Medulla oblongata (tissue), 1 donor: ENCODE measurements around the gene APOD.

Experiments used
- DNase-seq: peaks from one replicate; pipeline ENCODE4 v3.0.0-alpha.2; 2015; ENCODE audit errors: extremely low spot score

Gene APOD

DNA sequence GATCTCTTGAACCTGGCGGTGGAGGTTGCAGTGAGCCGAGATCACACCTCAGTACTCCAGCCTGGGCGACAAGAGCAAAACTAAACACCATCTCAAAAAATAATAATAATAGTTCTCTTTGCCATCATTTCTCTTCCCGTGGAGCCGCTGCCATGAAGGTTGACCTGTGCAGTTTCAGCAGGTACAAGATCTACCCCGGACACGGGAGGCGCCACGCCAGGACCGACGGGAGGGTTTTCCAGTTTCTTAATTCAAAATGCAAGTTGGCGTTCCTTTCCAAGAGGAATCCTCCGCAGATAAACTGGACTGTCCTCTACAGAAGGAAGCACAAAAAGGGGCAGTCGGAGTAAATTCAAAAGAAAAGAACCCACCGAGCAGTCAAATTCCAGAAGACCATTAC lies 29.3 kb downstream of the APOD start:
- DNase-seq, result no peak

DNA sequence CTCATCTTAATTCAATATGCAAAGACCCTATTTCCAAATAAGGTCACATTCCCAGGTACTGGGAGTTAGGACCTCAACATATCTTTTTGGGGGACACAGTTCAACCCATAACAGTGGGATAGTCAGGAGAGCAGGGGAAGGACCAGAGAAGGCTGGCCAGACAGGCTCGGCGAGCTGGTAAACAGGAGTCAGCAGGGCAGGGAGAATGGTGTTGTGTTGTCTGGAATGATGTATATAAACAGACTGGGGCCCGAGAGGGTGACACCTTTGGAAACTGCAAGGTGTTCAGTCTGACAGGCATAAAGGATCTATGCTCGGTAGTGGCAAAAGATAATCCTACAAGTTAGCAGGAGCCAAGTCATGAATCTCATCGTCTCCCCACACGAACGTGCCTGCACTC lies 30.5 kb downstream of the APOD start:
- no peak for DNase-seq

DNA sequence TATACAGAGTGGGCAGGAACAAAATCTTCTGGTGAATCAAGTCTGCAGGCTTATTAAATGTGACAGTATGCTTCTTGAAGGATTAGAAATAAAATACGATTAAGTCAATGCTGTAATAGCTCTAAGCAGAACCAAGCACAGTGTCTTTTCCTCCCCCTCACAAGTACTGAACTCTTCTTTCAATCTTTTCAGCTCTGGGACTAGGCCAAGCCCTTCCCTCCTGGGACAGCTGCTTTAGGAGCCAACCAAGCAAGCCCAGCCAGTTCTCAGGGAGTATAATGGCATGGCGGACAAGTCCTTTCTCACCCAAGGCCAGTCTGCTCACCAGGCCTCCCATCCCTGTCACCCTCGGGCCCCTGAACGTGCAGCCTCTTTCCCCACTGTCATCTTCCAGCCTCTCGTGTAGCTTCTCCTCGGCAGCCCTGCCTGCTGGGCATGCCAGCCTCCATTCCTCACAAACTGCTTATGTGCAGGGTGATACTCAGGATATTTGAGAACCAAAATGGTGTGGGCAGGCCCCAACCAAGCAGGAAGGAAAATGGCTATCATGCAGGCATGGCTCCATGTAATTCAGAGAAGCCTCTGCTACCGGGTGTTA lies 32.3 kb downstream of the APOD start:
- DNase-seq, result no peak

- DNase-seq, result no peak
Measured at GRCh38 chr3:195550723-195551122, 33.0 kb downstream of the APOD start.

DNA sequence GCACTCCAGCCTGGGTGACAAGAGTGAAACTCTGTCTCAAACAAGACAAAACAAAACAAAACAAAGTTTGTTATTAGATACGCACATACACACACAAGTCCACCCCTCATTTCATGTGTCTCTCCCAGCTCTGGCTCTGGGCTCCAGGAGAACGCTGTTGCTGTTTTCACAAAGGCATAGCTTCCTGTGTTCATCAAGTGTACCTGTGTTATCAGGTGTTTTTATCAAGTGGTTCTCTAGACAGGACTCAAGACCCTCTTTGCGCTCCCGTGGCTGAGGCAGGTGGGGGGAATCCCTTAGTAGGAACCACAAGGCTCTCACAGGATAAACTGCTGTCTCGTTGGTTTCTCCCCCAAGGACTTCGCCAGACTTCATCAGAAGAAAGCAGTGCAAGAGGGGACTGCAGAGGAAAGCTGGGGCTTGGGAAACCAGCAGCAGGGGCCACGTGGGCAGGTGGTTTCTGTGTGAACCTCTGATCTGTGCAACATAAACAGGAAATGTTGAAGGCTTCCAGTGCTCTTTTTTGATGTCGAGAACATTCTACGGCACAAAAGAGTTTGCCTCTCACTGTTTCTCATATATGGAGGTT lies 33.7 kb downstream of the APOD start:
- no peak for DNase-seq

DNA sequence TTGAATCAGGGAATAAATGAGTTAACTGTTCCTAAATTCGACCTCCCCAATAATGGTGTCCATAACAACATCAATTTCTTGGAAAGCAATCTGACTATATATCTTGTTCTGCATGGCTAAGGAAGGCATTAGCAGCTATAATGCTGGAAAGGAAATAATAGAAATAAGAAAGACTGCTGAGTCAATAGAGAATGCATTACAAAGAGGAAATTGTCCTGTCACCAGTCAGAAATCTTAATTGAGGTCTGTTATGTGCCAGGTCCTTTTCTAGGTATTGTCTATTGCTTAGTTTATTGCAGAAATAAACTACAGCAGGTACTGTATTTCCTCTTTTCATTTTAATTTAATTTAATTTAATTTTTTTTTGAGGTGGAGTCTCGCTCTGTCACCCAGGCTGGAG lies 34.8 kb downstream of the APOD start:
- no peak for DNase-seq

DNA sequence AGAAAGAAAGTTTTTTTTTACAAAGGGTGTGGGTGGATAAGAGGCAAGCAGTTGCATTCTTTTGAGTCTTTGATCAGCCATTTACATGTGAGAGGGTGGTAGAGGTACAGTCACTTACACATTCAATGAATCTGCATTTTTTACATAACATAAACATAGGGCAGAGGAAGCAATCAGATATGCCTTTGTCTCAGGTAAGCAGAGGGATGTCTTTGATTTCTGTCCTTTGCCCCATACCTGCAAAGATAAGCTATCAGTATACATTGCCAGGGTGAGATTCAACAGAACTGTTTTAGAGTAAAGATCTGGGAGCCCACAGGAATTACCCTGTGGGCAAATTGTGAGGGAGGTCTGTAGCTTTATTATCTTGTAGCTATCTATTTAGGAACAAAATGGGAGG lies 35.2 kb downstream of the APOD start:
- no peak for DNase-seq

DNA sequence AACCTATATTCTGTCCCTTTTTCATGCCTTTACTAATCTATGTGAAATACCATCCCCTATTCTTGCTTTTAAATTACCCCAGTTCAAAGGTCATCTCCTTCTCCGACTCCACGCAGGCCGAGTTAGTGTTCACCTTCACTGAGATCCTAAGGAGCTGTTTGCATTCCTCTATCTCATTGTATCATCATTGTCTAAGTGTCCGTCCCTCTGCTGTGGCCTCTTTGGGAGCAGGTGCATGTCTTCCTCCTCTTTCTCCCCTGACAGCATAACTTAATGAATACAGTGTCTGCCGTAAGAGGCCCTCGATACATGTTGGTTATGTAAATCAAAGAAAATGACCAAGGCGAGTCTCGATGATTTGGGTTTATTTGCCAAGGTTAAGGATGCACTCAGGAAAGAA lies 35.7 kb downstream of the APOD start:
- no peak for DNase-seq

- no peak for DNase-seq
Measured at GRCh38 chr3:195546130-195546560, 37.6 kb downstream of the APOD start.

DNA sequence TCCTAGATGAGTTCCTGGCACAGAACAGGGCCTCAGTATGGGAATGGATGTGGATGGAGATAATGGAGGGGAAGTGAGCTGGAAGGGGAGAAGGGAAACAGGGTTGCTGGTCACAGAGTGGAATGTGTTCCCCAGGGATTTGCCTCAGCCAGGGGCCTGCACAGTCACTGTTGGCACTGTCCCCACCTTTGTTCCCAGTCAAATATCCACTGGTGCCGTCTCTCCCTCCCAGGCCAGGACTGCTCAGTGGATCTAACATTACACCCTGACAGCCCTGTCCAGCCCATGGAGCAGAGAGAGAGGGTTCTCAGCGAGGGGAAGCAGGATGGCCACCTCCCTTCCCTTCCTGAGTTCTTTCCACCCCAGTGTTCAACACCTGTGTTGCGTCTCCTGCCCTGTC lies 39.1 kb downstream of the APOD start:
- DNase-seq, result no peak

DNA sequence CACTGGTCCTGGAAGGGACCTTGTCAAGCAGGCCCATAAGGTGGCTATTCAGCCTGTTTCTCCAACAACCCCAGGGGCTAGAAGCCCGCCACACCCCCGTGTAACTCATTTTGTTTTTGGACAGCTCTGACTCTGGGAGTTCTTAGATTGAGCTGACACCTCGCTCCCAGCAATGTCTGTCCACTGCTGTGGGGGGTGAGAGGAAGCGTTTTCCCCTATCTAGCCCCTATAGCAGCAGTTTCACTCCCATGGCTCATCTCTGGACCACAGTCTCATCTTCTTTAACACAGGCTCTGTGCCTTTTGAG lies 39.6 kb downstream of the APOD start:
- DNase-seq, result no peak

GRCh38 chr3:195543500-195544229 lies 40.1 kb downstream of the APOD start:
- DNase-seq, result no peak

DNA sequence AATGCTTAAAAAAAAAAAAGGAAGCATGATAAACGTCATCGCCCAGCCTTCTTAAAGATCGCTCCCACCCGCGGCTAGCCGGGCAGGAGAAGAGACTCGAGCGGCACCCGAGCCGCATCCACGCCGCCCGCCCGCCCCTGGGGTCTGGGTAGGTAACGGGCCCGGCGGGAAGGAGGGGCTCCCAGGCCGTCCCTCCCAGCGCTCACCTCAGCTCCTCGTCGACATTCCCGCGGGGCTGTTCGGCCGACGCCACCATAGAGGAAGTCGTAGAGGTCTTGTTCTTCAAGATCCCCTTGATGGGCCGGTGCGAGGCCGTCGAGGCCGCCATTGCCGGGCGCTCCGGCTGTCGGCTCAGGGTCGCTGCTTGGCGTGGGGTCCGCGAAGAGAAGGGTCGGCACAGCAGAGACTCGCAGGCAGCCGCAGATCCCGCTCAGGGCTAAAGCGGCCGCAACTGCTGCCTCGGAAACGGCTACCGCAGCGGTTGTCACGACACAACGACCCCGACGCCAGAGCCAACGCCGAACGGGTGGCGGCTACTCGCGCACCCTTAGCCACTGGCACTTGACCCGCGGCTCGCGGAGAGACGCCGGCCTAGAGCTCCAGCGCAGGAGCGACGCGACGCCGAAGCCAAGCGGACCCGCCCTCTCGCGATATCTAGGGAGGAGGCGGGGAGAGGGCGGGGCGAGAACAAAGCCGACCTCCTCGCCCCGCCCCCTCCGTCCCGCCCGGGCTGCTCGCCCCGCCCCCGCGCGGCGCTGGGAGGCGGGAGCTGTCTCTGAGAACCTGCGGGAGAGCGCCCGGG lies 40.8 kb downstream of the APOD start, which contains the start of gene PPP1R2:
TSS of gene PPP1R2 (minus strand) at position 628 of the 802 bp plus-strand sequence. CDS start at position 328, 300 bp downstream.
- peak; percentile 96 for DNase-seq

DNA sequence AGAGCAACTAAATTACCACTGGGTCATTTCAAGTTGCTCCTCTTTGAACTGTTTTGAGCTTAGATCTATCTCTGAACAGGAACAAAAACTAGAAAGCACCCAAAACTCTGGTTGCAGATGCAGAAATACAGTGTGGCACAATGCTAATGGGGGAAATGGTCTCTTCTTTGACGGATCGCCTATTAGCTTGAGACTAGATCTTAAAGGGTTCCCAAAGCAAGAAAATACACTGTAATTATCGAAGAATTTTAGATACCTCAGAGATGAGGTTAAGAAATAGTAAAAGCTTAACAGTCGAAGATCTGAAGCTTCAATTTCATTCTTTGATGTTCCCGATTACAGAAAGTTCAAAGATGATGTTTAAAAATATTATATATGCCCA lies 41.4 kb downstream of the APOD start:
- peak; percentile 53 for DNase-seq

GRCh38 chr3:195540511-195540910 lies 43.2 kb downstream of the APOD start:
- DNase-seq, result no peak

DNA sequence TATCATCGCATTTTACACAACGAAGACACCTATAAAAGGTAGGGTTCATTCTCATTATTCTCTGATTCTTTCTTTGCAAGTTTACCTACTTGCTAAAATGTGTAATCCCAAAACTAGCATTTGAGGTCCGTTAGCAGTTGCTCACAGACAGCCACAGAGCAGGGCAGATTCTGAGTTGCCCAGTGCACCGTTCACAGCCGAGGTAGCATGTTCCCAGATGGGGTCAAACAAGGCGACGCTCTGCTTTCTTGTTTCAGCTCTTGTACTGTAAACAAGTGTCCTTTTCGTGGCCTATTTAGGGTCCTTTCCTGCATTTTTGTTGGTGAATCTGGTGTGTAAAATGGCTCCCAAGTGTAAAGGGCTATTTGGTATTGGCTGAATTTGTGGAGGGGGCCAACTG lies 43.7 kb downstream of the APOD start:
- DNase-seq, result no peak

- DNase-seq, result no peak
Measured at GRCh38 chr3:195539479-195539878, 44.3 kb downstream of the APOD start.

GRCh38 chr3:195537995-195538394 lies 45.7 kb downstream of the APOD start:
- no peak for DNase-seq

- no peak for DNase-seq
Measured at GRCh38 chr3:195535293-195535692, 48.4 kb downstream of the APOD start.

- no peak for DNase-seq
Measured at GRCh38 chr3:195532834-195533233, 50.9 kb downstream of the APOD start.

DNA sequence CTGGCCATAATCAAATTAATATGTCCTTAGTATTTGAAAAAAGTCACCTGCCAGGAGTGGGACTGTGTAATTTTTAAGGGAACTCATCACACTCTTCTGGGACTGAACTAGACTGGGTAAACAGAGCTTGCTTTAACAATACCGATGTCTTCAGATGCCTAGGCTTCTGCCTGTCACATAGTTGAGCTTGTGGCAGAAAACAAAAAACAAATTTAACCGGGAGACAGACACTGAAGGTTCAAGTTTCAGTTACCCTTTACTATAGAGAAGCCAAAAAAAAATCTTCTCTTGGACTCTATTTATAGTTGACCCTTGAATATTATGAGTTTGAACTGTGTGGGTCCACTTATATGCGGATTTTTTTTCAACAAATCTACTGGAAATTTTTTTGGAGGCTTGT lies 51.4 kb downstream of the APOD start:
- no peak for DNase-seq

- DNase-seq, result no peak
Measured at GRCh38 chr3:195531683-195532082, 52.1 kb downstream of the APOD start.

DNA sequence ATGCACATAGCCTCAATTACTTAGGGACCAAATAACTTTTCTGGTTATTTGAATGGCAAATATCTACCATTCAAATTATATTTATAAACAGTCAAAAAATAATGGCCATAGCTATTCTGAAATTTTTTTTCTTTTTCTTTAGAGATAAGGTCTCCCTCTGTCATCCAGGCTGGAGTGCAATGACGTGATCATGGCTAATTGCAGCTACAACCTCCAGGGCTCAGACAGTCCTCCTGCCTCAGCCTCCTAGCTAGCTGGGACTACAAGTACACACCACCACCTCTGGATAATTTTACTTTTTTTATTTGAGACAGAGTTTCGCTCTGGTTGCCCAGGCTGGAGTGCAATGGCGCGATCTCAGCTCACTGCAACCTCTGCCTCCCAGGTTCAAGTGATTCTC lies 57.2 kb downstream of the APOD start:
- DNase-seq, result no peak
